Measurements from ENCODE around the gene PLK3. TPM values are rescaled to one million over a fixed set of nuclear protein-coding genes. Genes with fewer than 3 reads are reported as not detected.
A peak's percentile ranks its signal among the peaks of the same experiment; 100 is the strongest.

The PLK3 gene
- total and polyA plus RNA-seq, 9 of the 15 experiments (the other 6 are each of a cell fraction or from before 2014, with no cell fraction given): 0.52 to 22.7 (median 11.0) TPM

- TF ChIP-seq, protein P1, sequence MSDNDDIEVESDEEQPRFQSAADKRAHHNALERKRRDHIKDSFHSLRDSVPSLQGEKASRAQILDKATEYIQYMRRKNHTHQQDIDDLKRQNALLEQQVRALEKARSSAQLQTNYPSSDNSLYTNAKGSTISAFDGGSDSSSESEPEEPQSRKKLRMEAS (CRISPR knock-in tag; IDR thresholded peaks at IDR 0.05): peak; percentile 100
- no peak for TF ChIP-seq HNRNPH1 (optimal IDR thresholded peaks at IDR 0.05; ENCODE audit: low read depth, low read length)
- TF ChIP-seq PRMT5 (CRISPR knock-in tag; IDR thresholded peaks at IDR 0.05): no peak
- TF ChIP-seq POLR2AphosphoS2 (IDR thresholded peaks at IDR 0.05; ENCODE audit: low read length): peak; percentile 39; the same call in 1 of the 2 replicates
- TF ChIP-seq ZNF436 (CRISPR knock-in tag; IDR thresholded peaks at IDR 0.05): no peak
- TF ChIP-seq, protein P2, sequence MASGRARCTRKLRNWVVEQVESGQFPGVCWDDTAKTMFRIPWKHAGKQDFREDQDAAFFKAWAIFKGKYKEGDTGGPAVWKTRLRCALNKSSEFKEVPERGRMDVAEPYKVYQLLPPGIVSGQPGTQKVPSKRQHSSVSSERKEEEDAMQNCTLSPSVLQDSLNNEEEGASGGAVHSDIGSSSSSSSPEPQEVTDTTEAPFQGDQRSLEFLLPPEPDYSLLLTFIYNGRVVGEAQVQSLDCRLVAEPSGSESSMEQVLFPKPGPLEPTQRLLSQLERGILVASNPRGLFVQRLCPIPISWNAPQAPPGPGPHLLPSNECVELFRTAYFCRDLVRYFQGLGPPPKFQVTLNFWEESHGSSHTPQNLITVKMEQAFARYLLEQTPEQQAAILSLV (tag; IDR thresholded peaks at IDR 0.05): peak; percentile 83
- peak; percentile 77; the same call in 1 of the 2 replicates for TF ChIP-seq E2F3 (CRISPR knock-in tag; IDR thresholded peaks at IDR 0.05)
- TF ChIP-seq NFIX (CRISPR knock-in tag; IDR thresholded peaks at IDR 0.05; ENCODE audit: low read depth): no peak
- TF ChIP-seq ZNF232 (CRISPR knock-in tag; IDR thresholded peaks at IDR 0.05): peak; percentile 86; the same call in 1 of the 2 replicates
- TF ChIP-seq TRIM28 (IDR thresholded peaks at IDR 0.05): peak; percentile 75
- peak; percentile 90 for TF ChIP-seq GABPA (tag; conservative IDR thresholded peaks at IDR 0.05; ENCODE audit: low read depth)
- TF ChIP-seq MYBL2 (IDR thresholded peaks at IDR 0.05; ENCODE audit: low read depth): no peak
- no peak for TF ChIP-seq MYBL2 (CRISPR knock-in tag; IDR thresholded peaks at IDR 0.05; ENCODE audit: borderline replicate concordance)
- no peak for TF ChIP-seq CREBBP (IDR thresholded peaks at IDR 0.05; ENCODE audit: low read depth, low read length)
- TF ChIP-seq, protein P3, sequence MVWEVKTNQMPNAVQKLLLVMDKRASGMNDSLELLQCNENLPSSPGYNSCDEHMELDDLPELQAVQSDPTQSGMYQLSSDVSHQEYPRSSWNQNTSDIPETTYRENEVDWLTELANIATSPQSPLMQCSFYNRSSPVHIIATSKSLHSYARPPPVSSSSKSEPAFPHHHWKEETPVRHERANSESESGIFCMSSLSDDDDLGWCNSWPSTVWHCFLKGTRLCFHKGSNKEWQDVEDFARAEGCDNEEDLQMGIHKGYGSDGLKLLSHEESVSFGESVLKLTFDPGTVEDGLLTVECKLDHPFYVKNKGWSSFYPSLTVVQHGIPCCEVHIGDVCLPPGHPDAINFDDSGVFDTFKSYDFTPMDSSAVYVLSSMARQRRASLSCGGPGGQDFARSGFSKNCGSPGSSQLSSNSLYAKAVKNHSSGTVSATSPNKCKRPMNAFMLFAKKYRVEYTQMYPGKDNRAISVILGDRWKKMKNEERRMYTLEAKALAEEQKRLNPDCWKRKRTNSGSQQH (CRISPR knock-in tag; IDR thresholded peaks at IDR 0.05): peak; percentile 76; the same call in 1 of the 2 replicates
- TF ChIP-seq TAF1 (IDR thresholded peaks at IDR 0.05; ENCODE audit: control insufficient read depth, extremely low read depth, insufficient read depth, low read length, severe bottlenecking): peak; percentile 41
- TF ChIP-seq MTA2 (IDR thresholded peaks at IDR 0.05; ENCODE audit: low read depth): peak; percentile 5; the same call in 1 of the 2 replicates
- TF ChIP-seq PURB (CRISPR knock-in tag; IDR thresholded peaks at IDR 0.05; ENCODE audit: low read depth): no peak
- TF ChIP-seq L3MBTL2 (IDR thresholded peaks at IDR 0.05): peak; percentile 99
- TF ChIP-seq MBD2 (IDR thresholded peaks at IDR 0.05; ENCODE audit: borderline replicate concordance, low read depth): peak; percentile 48; the same call in 1 of the 2 replicates
- no peak for TF ChIP-seq RFX7 (CRISPR knock-in tag; IDR thresholded peaks at IDR 0.05)
- TF ChIP-seq MBD1 (CRISPR knock-in tag; IDR thresholded peaks at IDR 0.05): no peak
- TF ChIP-seq ZNF143 (CRISPR knock-in tag; IDR thresholded peaks at IDR 0.05): 0 out of 2 replicates have a peak, but pooled peaks have one; percentile 48
- peak; percentile 59 for TF ChIP-seq TEAD4 (IDR thresholded peaks at IDR 0.05; ENCODE audit: low read length)
- TF ChIP-seq TEAD4 (CRISPR knock-in tag; IDR thresholded peaks at IDR 0.05; ENCODE audit: borderline replicate concordance): peak; percentile 88
- TF ChIP-seq ZNF146 (CRISPR knock-in tag; IDR thresholded peaks at IDR 0.05; ENCODE audit: unreplicated experiment): no peak
- TF ChIP-seq MXI1 (IDR thresholded peaks at IDR 0.05; ENCODE audit: low read depth, low read length): peak; percentile 94
These were observed 7.3 kb downstream of the PLK3 start (continued) for GRCh38 chr1:44807364-44808062.
